ENCODE results near the gene HINFP.
A peak's percentile ranks its signal among the peaks of the same experiment; 100 is the strongest.

Gene HINFP

DNA sequence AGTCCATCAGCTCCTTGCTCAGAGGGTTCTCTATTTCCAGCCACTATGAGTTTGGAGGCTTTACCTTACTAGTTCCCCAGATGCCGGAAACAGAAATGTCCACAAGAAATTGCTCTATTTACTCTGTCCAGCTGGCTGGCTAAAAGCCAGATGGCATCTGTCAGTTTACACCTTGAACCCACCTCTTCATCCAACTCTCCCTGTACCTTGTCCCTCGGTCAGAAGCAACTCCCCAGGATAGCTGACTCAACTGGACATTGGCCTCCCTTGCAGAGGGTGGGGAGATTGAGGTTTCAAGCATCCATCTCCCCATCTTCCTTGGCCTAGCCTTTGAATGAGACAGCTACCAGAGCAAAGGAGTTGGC is 12.5 kb upstream of the HINFP start:
- H3K27ac ChIP-seq (ENCODE audit: insufficient read depth, low read length, poor library complexity, severe bottlenecking) = peak overlapping the region; percentile 73
- H3K4me3 ChIP-seq (ENCODE audit: insufficient read depth, low read depth, low read length, poor library complexity, severe bottlenecking) = peak overlapping the region; percentile 95

DNA sequence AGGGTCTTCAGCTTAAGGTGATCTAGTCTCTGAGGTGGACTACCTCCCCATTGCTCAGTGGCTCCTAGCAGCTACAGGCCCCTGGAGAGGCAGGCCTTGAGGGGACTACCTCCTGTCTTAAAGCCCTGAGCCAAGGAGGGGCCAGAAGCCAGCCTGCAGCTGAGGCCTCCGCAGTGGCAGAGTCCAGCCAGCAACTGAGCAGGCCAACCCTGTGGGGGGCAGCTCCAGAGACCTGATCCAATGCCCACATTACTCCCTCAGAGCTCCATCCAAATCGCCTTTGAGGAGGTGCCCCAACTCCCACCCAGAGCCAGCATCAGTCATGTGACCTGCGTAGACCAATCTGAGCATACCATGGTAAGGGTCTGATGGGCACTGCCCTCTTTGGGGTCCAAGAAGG is 11.5 kb upstream of the HINFP start:
- no peaks in the 10 kb centered on the region for H3K9me3 ChIP-seq (ENCODE audit: control insufficient read depth, low read length)
- peak overlapping the region; percentile 35 for H3K27ac ChIP-seq (ENCODE audit: insufficient read depth, low read length, poor library complexity, severe bottlenecking)
- no peak overlapping the region for H3K4me3 ChIP-seq (ENCODE audit: insufficient read depth, low read depth, low read length, poor library complexity, severe bottlenecking)
- H3K36me3 ChIP-seq (ENCODE audit: control insufficient read depth, insufficient read depth, low read length) = peaks cover 41% of the 10 kb centered on the region
- peaks cover 34% of the 10 kb centered on the region for H3K4me1 ChIP-seq (ENCODE audit: control insufficient read depth, insufficient read depth, low read length, poor library complexity, severe bottlenecking)
- H3K27me3 ChIP-seq (replicated peaks; ENCODE audit: control insufficient read depth, insufficient read depth, low read length, poor library complexity, severe bottlenecking) = no peaks in the 10 kb centered on the region
- no peak for DNase-seq

More for the DNA sequence above, 12.5 kb upstream of the HINFP start:
- Histone ChIP-seq H3K9me3 (ENCODE audit: control insufficient read depth, low read length) (no peaks in the 10 kb centered on the region), H3K27me3 (replicated peaks; ENCODE audit: control insufficient read depth, insufficient read depth, low read length, poor library complexity, severe bottlenecking) (no peaks in the 10 kb centered on the region), H3K4me1 (ENCODE audit: control insufficient read depth, insufficient read depth, low read length, poor library complexity, severe bottlenecking) (peaks cover 28% of the 10 kb centered on the region), H3K36me3 (ENCODE audit: control insufficient read depth, insufficient read depth, low read length) (peaks cover 33% of the 10 kb centered on the region)
- no peak for DNase-seq

DNA sequence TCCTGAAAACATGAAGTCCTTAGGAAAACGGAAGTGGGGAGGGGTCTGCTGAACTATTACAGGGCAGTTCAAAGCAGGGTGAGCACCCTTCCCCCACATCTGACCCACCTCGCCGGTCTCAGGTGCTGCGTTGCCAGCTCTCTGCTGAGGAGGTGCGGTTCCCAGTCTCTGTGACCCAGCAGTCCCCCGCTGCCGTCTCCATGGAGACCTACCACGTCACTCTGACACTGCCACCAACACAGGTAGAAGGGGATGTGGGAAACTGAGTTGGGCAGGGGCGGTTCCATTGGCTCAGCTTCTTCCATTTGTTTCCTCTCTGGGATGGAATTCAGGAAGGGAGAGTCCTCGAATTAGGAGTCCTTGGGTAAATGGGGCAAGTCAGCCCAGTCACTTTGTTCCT is 10.9 kb upstream of the HINFP start:
- Histone ChIP-seq H3K36me3 (ENCODE audit: control insufficient read depth, insufficient read depth, low read length) (peaks cover 41% of the 10 kb centered on the region), H3K27me3 (replicated peaks; ENCODE audit: control insufficient read depth, insufficient read depth, low read length, poor library complexity, severe bottlenecking) (no peaks in the 10 kb centered on the region), H3K4me1 (ENCODE audit: control insufficient read depth, insufficient read depth, low read length, poor library complexity, severe bottlenecking) (peaks cover 39% of the 10 kb centered on the region), H3K27ac (ENCODE audit: insufficient read depth, low read length, poor library complexity, severe bottlenecking) (peak overlapping the region; percentile 35), H3K9me3 (ENCODE audit: control insufficient read depth, low read length) (no peaks in the 10 kb centered on the region), H3K4me3 (ENCODE audit: insufficient read depth, low read depth, low read length, poor library complexity, severe bottlenecking) (no peak overlapping the region)
- no peak for DNase-seq

DNA sequence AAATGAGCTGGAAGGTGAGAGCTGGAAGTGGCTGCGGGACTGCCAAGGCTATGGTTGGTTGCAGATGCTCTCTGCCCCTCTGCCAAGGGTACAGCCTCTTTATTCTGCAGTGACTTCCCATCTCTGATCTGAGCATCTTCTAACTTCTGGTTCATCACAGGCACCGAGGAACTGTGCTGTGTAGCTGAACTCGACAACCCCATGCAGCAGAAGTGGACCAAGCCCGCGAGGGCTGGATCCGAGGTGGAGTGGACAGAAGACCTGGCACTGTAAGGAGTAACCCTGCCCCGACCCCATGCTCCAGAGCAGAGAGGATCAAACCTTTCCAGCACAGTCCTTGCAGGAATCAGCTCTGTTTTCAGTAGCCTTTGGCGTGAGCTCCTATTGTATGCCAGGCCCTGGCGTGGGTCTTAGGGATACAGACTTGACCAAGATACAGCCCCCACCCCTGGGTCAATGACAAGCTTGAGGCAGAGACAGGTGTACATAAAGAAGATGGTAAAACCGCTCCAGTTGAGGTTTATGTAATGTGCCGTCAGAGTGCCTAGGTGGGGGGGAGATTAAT is 9.9 kb upstream of the HINFP start:
- no peak for DNase-seq
- peaks cover 41% of the 10 kb centered on the region for H3K36me3 ChIP-seq (ENCODE audit: control insufficient read depth, insufficient read depth, low read length)
- H3K4me3 ChIP-seq (ENCODE audit: insufficient read depth, low read depth, low read length, poor library complexity, severe bottlenecking) = no peak overlapping the region
- peaks cover 48% of the 10 kb centered on the region for H3K4me1 ChIP-seq (ENCODE audit: control insufficient read depth, insufficient read depth, low read length, poor library complexity, severe bottlenecking)
- H3K27ac ChIP-seq (ENCODE audit: insufficient read depth, low read length, poor library complexity, severe bottlenecking) = no peak overlapping the region
- no peaks in the 10 kb centered on the region for H3K9me3 ChIP-seq (ENCODE audit: control insufficient read depth, low read length)
- no peaks in the 10 kb centered on the region for H3K27me3 ChIP-seq (replicated peaks; ENCODE audit: control insufficient read depth, insufficient read depth, low read length, poor library complexity, severe bottlenecking)

- H3K36me3 ChIP-seq (ENCODE audit: control insufficient read depth, insufficient read depth, low read length) = peaks cover 41% of the 10 kb centered on the region
- H3K4me1 ChIP-seq (ENCODE audit: control insufficient read depth, insufficient read depth, low read length, poor library complexity, severe bottlenecking) = peaks cover 43% of the 10 kb centered on the region
- no peak overlapping the region for H3K27ac ChIP-seq (ENCODE audit: insufficient read depth, low read length, poor library complexity, severe bottlenecking)
- H3K27me3 ChIP-seq (replicated peaks; ENCODE audit: control insufficient read depth, insufficient read depth, low read length, poor library complexity, severe bottlenecking) = no peaks in the 10 kb centered on the region
- H3K4me3 ChIP-seq (ENCODE audit: insufficient read depth, low read depth, low read length, poor library complexity, severe bottlenecking) = no peak overlapping the region
- no peaks in the 10 kb centered on the region for H3K9me3 ChIP-seq (ENCODE audit: control insufficient read depth, low read length)
- DNase-seq = no peak
These were observed 8.9 kb upstream of the HINFP start for GRCh38 chr11:119112314-119113020.

- Histone ChIP-seq H3K36me3 (ENCODE audit: control insufficient read depth, insufficient read depth, low read length) (peaks cover 41% of the 10 kb centered on the region), H3K4me1 (ENCODE audit: control insufficient read depth, insufficient read depth, low read length, poor library complexity, severe bottlenecking) (peaks cover 38% of the 10 kb centered on the region), H3K27me3 (replicated peaks; ENCODE audit: control insufficient read depth, insufficient read depth, low read length, poor library complexity, severe bottlenecking) (no peaks in the 10 kb centered on the region), H3K27ac (ENCODE audit: insufficient read depth, low read length, poor library complexity, severe bottlenecking) (no peak overlapping the region), H3K4me3 (ENCODE audit: insufficient read depth, low read depth, low read length, poor library complexity, severe bottlenecking) (no peak overlapping the region), H3K9me3 (ENCODE audit: control insufficient read depth, low read length) (no peaks in the 10 kb centered on the region)
- DNase-seq = no peak
These were observed 7.7 kb upstream of the HINFP start for GRCh38 chr11:119113716-119114115.

- peaks cover 41% of the 10 kb centered on the region for H3K36me3 ChIP-seq (ENCODE audit: control insufficient read depth, insufficient read depth, low read length)
These were observed 7.0 kb upstream of the HINFP start for GRCh38 chr11:119114351-119114750.

GRCh38 chr11:119115484-119116234 is 5.7 kb upstream of the HINFP start:
- Histone ChIP-seq H3K27ac (ENCODE audit: insufficient read depth, low read length, poor library complexity, severe bottlenecking) (peak overlapping the region; percentile 56), H3K27me3 (replicated peaks; ENCODE audit: control insufficient read depth, insufficient read depth, low read length, poor library complexity, severe bottlenecking) (no peaks in the 10 kb centered on the region), H3K4me3 (ENCODE audit: insufficient read depth, low read depth, low read length, poor library complexity, severe bottlenecking) (peak overlapping the region; percentile 40), H3K9me3 (ENCODE audit: control insufficient read depth, low read length) (no peaks in the 10 kb centered on the region), H3K36me3 (ENCODE audit: control insufficient read depth, insufficient read depth, low read length) (peaks cover 39% of the 10 kb centered on the region), H3K4me1 (ENCODE audit: control insufficient read depth, insufficient read depth, low read length, poor library complexity, severe bottlenecking) (peaks cover 23% of the 10 kb centered on the region)
- DNase-seq = no peak

More at GRCh38 chr11:119114351-119114750, 7.0 kb upstream of the HINFP start:
- no peak overlapping the region for H3K4me3 ChIP-seq (ENCODE audit: insufficient read depth, low read depth, low read length, poor library complexity, severe bottlenecking)
- no peak for DNase-seq
- no peaks in the 10 kb centered on the region for H3K27me3 ChIP-seq (replicated peaks; ENCODE audit: control insufficient read depth, insufficient read depth, low read length, poor library complexity, severe bottlenecking)
- H3K9me3 ChIP-seq (ENCODE audit: control insufficient read depth, low read length) = no peaks in the 10 kb centered on the region
- H3K27ac ChIP-seq (ENCODE audit: insufficient read depth, low read length, poor library complexity, severe bottlenecking) = no peak overlapping the region
- H3K4me1 ChIP-seq (ENCODE audit: control insufficient read depth, insufficient read depth, low read length, poor library complexity, severe bottlenecking) = peaks cover 32% of the 10 kb centered on the region

- Histone ChIP-seq H3K9me3 (ENCODE audit: control insufficient read depth, low read length) (no peaks in the 10 kb centered on the region), H3K4me3 (ENCODE audit: insufficient read depth, low read depth, low read length, poor library complexity, severe bottlenecking) (no peak overlapping the region), H3K36me3 (ENCODE audit: control insufficient read depth, insufficient read depth, low read length) (peaks cover 33% of the 10 kb centered on the region), H3K27ac (ENCODE audit: insufficient read depth, low read length, poor library complexity, severe bottlenecking) (peak overlapping the region; percentile 56), H3K4me1 (ENCODE audit: control insufficient read depth, insufficient read depth, low read length, poor library complexity, severe bottlenecking) (peaks cover 26% of the 10 kb centered on the region), H3K27me3 (replicated peaks; ENCODE audit: control insufficient read depth, insufficient read depth, low read length, poor library complexity, severe bottlenecking) (no peaks in the 10 kb centered on the region)
- DNase-seq = no peak
These were observed 5.2 kb upstream of the HINFP start for GRCh38 chr11:119116235-119116594.

DNA sequence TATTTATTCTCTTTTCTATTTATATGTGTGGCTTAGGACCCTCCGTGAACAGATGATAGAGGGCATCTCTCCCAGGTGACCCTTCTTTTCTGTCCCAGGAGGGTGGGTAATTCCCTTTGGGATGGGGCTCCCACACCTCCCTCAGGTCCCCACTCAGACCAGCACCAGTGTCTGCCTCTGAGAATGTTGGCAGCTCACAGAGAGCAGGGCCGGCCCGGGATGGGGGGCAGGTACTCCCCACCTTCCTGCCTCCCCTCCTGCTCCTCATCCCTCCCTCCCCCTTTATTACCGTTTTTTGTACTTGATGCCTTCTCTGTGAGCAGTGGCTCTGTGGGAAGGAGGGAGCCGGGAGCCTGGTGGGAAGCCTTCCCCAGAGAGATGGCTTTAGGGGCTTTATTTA is 4.8 kb upstream of the HINFP start:
- Histone ChIP-seq H3K4me1 (ENCODE audit: control insufficient read depth, insufficient read depth, low read length, poor library complexity, severe bottlenecking) (peaks cover 26% of the 10 kb centered on the region), H3K27me3 (replicated peaks; ENCODE audit: control insufficient read depth, insufficient read depth, low read length, poor library complexity, severe bottlenecking) (no peaks in the 10 kb centered on the region), H3K27ac (ENCODE audit: insufficient read depth, low read length, poor library complexity, severe bottlenecking) (no peak overlapping the region), H3K9me3 (ENCODE audit: control insufficient read depth, low read length) (no peaks in the 10 kb centered on the region), H3K4me3 (ENCODE audit: insufficient read depth, low read depth, low read length, poor library complexity, severe bottlenecking) (no peak overlapping the region), H3K36me3 (ENCODE audit: control insufficient read depth, insufficient read depth, low read length) (peaks cover 29% of the 10 kb centered on the region)
- no peak for DNase-seq
